H1 (cell line): Measurements from ENCODE around the gene LAX1. TPM values are rescaled to one million over a fixed set of nuclear protein-coding genes. Genes with fewer than 3 reads are reported as not detected.

Experiments
- CTCF ChIA-PET: fragments of 300-600 bp; sonication (Branson Sonifier 250); formaldehyde crosslinking; loops from one replicate; lab custom pipeline; 2021; ENCODE audit not compliant: partially characterized antibody; lab: Charles Lee
- POLR2A ChIA-PET: fragments of 300-600 bp; sonication (Branson Sonifier 250); formaldehyde crosslinking; loops from one replicate; lab custom pipeline; 2021; ENCODE audit warnings: inconsistent platforms; ENCODE audit not compliant: partially characterized antibody; lab: Charles Lee
- DNase-seq, 2 experiments: peaks; one replicate each; pipeline versions ENCODE4 v3.0.0 to v3.0.0-alpha.2; 2010 to 2022; ENCODE audit warnings: low spot score in 2 of 2, low read depth in 1 of 2, mixed read lengths in 1 of 2
- FAIRE-seq: peaks from 2 replicates; lab custom pipeline; 2011; peaks lifted over from hg19 to GRCh38; lab: Jason Lieb, UNC
- H2AFZ ChIP-seq: 2 replicates; pipeline ENCODE4 v1.8.1; 2012; ENCODE audit warnings: low read length, inconsistent platforms
- H2AK5ac ChIP-seq: 2 replicates; pipeline ENCODE4 v1.6.1; 2013; ENCODE audit warnings: low read depth, low read length
- H2BK120ac ChIP-seq: replicated peaks from 2 replicates; pipeline ENCODE3; 2013; ENCODE audit warnings: low read depth, low read length, inconsistent platforms
- H2BK12ac ChIP-seq: 2 replicates; pipeline ENCODE4 v1.6.1; 2013; ENCODE audit warnings: low read depth, low read length
- H2BK15ac ChIP-seq: 2 replicates; pipeline ENCODE4 v1.6.1; 2013; ENCODE audit warnings: low read length
- H2BK20ac ChIP-seq: 2 replicates; pipeline ENCODE4 v1.6.1; 2013; ENCODE audit warnings: low read length
- H2BK5ac ChIP-seq: 2 replicates; pipeline ENCODE4 v1.6.1; 2013; ENCODE audit warnings: low read depth, low read length
- H3K14ac ChIP-seq: 2 replicates; pipeline ENCODE4 v1.6.1; 2013; ENCODE audit warnings: inconsistent platforms; ENCODE audit not compliant: insufficient read length
- H3K18ac ChIP-seq: 2 replicates; pipeline ENCODE4 v1.6.1; 2013; ENCODE audit warnings: low read length; ENCODE audit errors: extremely low read depth
- H3K23ac ChIP-seq: 2 replicates; pipeline ENCODE4 v1.6.1; 2013; ENCODE audit warnings: inconsistent platforms; ENCODE audit not compliant: insufficient read length
- H3K23me2 ChIP-seq: 2 replicates; pipeline ENCODE4 v1.6.1; 2013; ENCODE audit warnings: low read depth, low read length
- H3K27ac ChIP-seq: 2 replicates; pipeline ENCODE4 v1.6.1; 2011; ENCODE audit warnings: low read depth, low read length, inconsistent platforms
- H3K27me3 ChIP-seq, 4 experiments: replicated peaks in 1 of 4; 1 replicate in 1 of 4; 2 replicates in 3 of 4; pipeline versions ENCODE4 v1.6.1 to v1.8.1; 2011 to 2013; ENCODE audit warnings: low read length in 3 of 4, mild to moderate bottlenecking in 3 of 4, inconsistent platforms in 2 of 4, mixed read lengths in 2 of 4, moderate library complexity in 1 of 4; ENCODE audit not compliant: control insufficient read depth in 3 of 4, insufficient read depth in 3 of 4; ENCODE audit errors: extremely low read depth in 1 of 4
- H3K36me3 ChIP-seq, 4 experiments: 2 replicates each; pipeline versions ENCODE4 v1.6.1 to v1.8.1; 2011 to 2013; ENCODE audit warnings: mild to moderate bottlenecking in 4 of 4, low read length in 3 of 4, moderate library complexity in 2 of 4, control low read depth in 1 of 4, inconsistent platforms in 1 of 4; ENCODE audit not compliant: insufficient read depth in 4 of 4, control insufficient read depth in 2 of 4
- H3K4ac ChIP-seq: replicated peaks from 2 replicates; pipeline ENCODE3; 2013; ENCODE audit warnings: low read length, low read depth, mixed read lengths, inconsistent platforms; ENCODE audit not compliant: insufficient read length
- H3K4me1 ChIP-seq, 4 experiments: replicated peaks in 1 of 4; 1 replicate in 1 of 4; 2 replicates in 3 of 4; pipeline versions ENCODE4 v1.6.1 to v1.8.1; 2011 to 2013; ENCODE audit warnings: low read length in 3 of 4, inconsistent platforms in 2 of 4, mixed read lengths in 1 of 4; ENCODE audit not compliant: insufficient read depth in 4 of 4, control insufficient read depth in 3 of 4
- H3K4me2 ChIP-seq, 2 experiments: 2 replicates each; pipeline versions ENCODE4 v1.6.1 to v1.8.1; 2011 to 2013; ENCODE audit warnings: low read depth in 2 of 2, low read length in 2 of 2, control low read depth in 1 of 2, inconsistent platforms in 1 of 2, mild to moderate bottlenecking in 1 of 2; ENCODE audit not compliant: insufficient read depth in 1 of 2
- H3K4me3 ChIP-seq, 4 experiments: fragments of 200-600, 300-600 bp in 1 of 4; sonication (generic), shearing (Covaris generic), sonication (Bioruptor Twin) in 1 of 4; 2 replicates each; pipeline versions ENCODE4 v1.5.1 to v1.8.1; 2011 to 2016; ENCODE audit warnings: low read length in 4 of 4, low read depth in 3 of 4, control low read depth in 2 of 4, inconsistent platforms in 2 of 4, mild to moderate bottlenecking in 2 of 4, mixed read lengths in 1 of 4, moderate library complexity in 1 of 4; ENCODE audit not compliant: insufficient read depth in 2 of 4; ENCODE audit errors: extremely low read depth in 1 of 4
- H3K56ac ChIP-seq: replicated peaks from 2 replicates; pipeline ENCODE3; 2013; ENCODE audit warnings: low read depth, mild to moderate bottlenecking, mixed read lengths, low read length, inconsistent platforms; ENCODE audit not compliant: insufficient read length
- H3K79me1 ChIP-seq: 2 replicates; pipeline ENCODE4 v1.6.1; 2013; ENCODE audit warnings: low read depth, low read length, control low read depth
- H3K79me2 ChIP-seq, 2 experiments: 2 replicates each; pipeline versions ENCODE4 v1.6.1 to v1.8.1; 2012 to 2013; ENCODE audit warnings: low read length in 2 of 2, mild to moderate bottlenecking in 2 of 2, inconsistent platforms in 1 of 2; ENCODE audit not compliant: insufficient read depth in 2 of 2, control insufficient read depth in 1 of 2
- H3K9ac ChIP-seq, 4 experiments: replicated peaks in 1 of 4; 1 replicate in 1 of 4; 2 replicates in 3 of 4; pipeline versions ENCODE4 v1.6.1 to v1.8.1; 2011 to 2013; ENCODE audit warnings: low read depth in 3 of 4, low read length in 3 of 4, control low read depth in 2 of 4, mild to moderate bottlenecking in 2 of 4, moderate library complexity in 2 of 4, inconsistent platforms in 1 of 4; ENCODE audit errors: extremely low read depth in 1 of 4
- H3K9me3 ChIP-seq, 2 experiments: 2 replicates each; pipeline versions ENCODE4 v1.6.1 to v1.8.1; 2012 to 2013; ENCODE audit warnings: mild to moderate bottlenecking in 2 of 2, moderate library complexity in 2 of 2, control low read depth in 1 of 2, inconsistent platforms in 1 of 2, low read depth in 1 of 2, low read length in 1 of 2, mixed read lengths in 1 of 2; ENCODE audit not compliant: insufficient read depth in 2 of 2
- H4K20me1 ChIP-seq, 2 experiments: replicated peaks in 1 of 2; 2 replicates each; pipeline versions ENCODE3 to v1.8.1; 2011 to 2013; ENCODE audit warnings: inconsistent platforms in 2 of 2, low read length in 2 of 2, mild to moderate bottlenecking in 1 of 2; ENCODE audit not compliant: insufficient read depth in 2 of 2, control insufficient read depth in 1 of 2
- H4K5ac ChIP-seq: 2 replicates; pipeline ENCODE4 v1.6.1; 2013; ENCODE audit warnings: low read length, low read depth, mixed read lengths, inconsistent platforms; ENCODE audit not compliant: insufficient read length
- H4K8ac ChIP-seq: 2 replicates; pipeline ENCODE4 v1.8.0; 2013; ENCODE audit warnings: mild to moderate bottlenecking, moderate library complexity, low read length, inconsistent platforms; ENCODE audit not compliant: insufficient read depth; ENCODE audit errors: extremely low read depth
- H4K91ac ChIP-seq: replicated peaks from 2 replicates; pipeline ENCODE3; 2013; ENCODE audit warnings: low read length, mixed read lengths, inconsistent platforms; ENCODE audit not compliant: insufficient read length
- ATF3 ChIP-seq: IDR thresholded peaks from 2 replicates; pipeline ENCODE4 v1.6.1; 2011; ENCODE audit warnings: low read depth, mild to moderate bottlenecking, low read length; ENCODE audit not compliant: insufficient read depth
- CTCF ChIP-seq, 3 experiments: IDR thresholded peaks; 1 replicate in 2 of 3; 2 replicates in 1 of 3; pipeline versions ENCODE4 v1.5.1 to v1.6.1; 2011; ENCODE audit warnings: low read length in 3 of 3, mild to moderate bottlenecking in 3 of 3, inconsistent platforms in 2 of 3, low read depth in 1 of 3, moderate library complexity in 1 of 3; ENCODE audit not compliant: insufficient read depth in 1 of 3; ENCODE audit errors: control extremely low read depth in 1 of 3
- RAD21 ChIP-seq, 2 experiments: IDR thresholded peaks in 1 of 2; conservative IDR thresholded peaks in 1 of 2; 2 replicates each; pipeline ENCODE4 v1.6.1; 2011; ENCODE audit warnings: low read depth in 2 of 2, low read length in 2 of 2, improper control_type of control experiment in 1 of 2, inconsistent platforms in 1 of 2, mild to moderate bottlenecking in 1 of 2, moderate library complexity in 1 of 2
- SIN3A ChIP-seq, 2 experiments: IDR thresholded peaks in 1 of 2; conservative IDR thresholded peaks in 1 of 2; 2 replicates each; pipeline ENCODE4 v1.6.1; 2011 to 2012; ENCODE audit warnings: low read length in 2 of 2, improper control_type of control experiment in 1 of 2, low read depth in 1 of 2, mild to moderate bottlenecking in 1 of 2
- TAF1 ChIP-seq: IDR thresholded peaks from 2 replicates; pipeline ENCODE4 v1.6.1; 2011; ENCODE audit warnings: mild to moderate bottlenecking, low read depth, low read length
- WGBS, 2 experiments: shearing (Covaris generic) in 1 of 2; methylation state at CpG; one replicate each; pipeline versions ENCODE4 v1.1.6 to v1.1.7; 2013 to 2015; ENCODE audit warnings: low lambda C conversion rate in 2 of 2, mixed read lengths in 2 of 2, inconsistent platforms in 1 of 2, low coverage in 1 of 2, missing lambda C conversion rate in 1 of 2; ENCODE audit not compliant: insufficient replicate concordance in 2 of 2, insufficient coverage in 1 of 2, insufficient read length in 1 of 2; ENCODE audit errors: extremely low coverage in 1 of 2, missing lambda C conversion rate in 1 of 2; 5-methylcytosine and 5-hydroxymethylcytosine counted together
- long read RNA-seq, 2 experiments: library from RNA in 1 of 2; library from capped mRNA in 1 of 2; stranded (forward); transcript quantifications; one replicate each; pipeline ENCODE4 v2.0.0, GENCODE V29; 2021; ENCODE audit warnings: inconsistent platforms in 1 of 2
- polyA minus RNA-seq, 3 experiments: library from RNA; depleted of rRNA, polyadenylated mRNA; stranded (reverse); fragments of >200 nt; gene quantifications; 1 replicate in 2 of 3; 2 replicates in 1 of 3; pipeline ENCODE4 v1.2.3, GENCODE V29; 2011
- polyA plus RNA-seq, 7 experiments: library from polyadenylated mRNA; depleted of rRNA in 3 of 7; stranded (reverse) in 5 of 7; unstranded in 2 of 7; fragments of >200 nt in 5 of 7; fragments of 200-250 nt in 2 of 7; gene quantifications; 1 replicate in 5 of 7; 2 replicates in 1 of 7; 4 replicates in 1 of 7; pipeline versions ENCODE4 v1.2.1 to v1.2.3, GENCODE V29; 2011 to 2013; ENCODE audit warnings: missing spikeins in 2 of 7, mixed read lengths in 2 of 7
- total RNA-seq: library from RNA; stranded (reverse); fragmentation: NEBNext Ultra II Directional; extraction: Animal tissue kit (Norgen Biotek cat#: 25700); gene quantifications from 2 replicates; pipeline ENCODE4 v1.2.1, GENCODE V29; 2021

LAX1 gene
- total RNA-seq (0.11 and 0.23 TPM in 2 replicates), polyA plus RNA-seq (2011; rRNA removed) (not detected in 2 replicates), polyA minus RNA-seq (2011; rRNA and poly(A)+ RNA removed) (not detected in 2 replicates)
- polyA plus RNA-seq (2011; cell fraction: cytosol; rRNA removed), result not detected
- not detected for polyA plus RNA-seq (2011; cell fraction: nucleus; rRNA removed)
- not detected in 4 replicates for polyA plus RNA-seq (2012, experiment 1 of 2)
- polyA plus RNA-seq (2012, experiment 2 of 2), result not detected
- not detected for polyA plus RNA-seq (2013, experiment 1 of 2)
- 0.02 TPM for polyA plus RNA-seq (2013, experiment 2 of 2)
- not detected for polyA minus RNA-seq (2011; cell fraction: cytosol; rRNA and poly(A)+ RNA removed)
- not detected for polyA minus RNA-seq (2011; cell fraction: nucleus; rRNA and poly(A)+ RNA removed)
- long read RNA-seq, experiment 1, result 0 reads
- long read RNA-seq, experiment 2, result 0 reads

GRCh38 chr1:203765029-203765837 lies at the start of gene LAX1:
LAX1 (plus strand) TSS chr1:203765183; CDS start chr1:203765566, 383 bp downstream.
- FAIRE-seq, result no peak
- H3K79me2 ChIP-seq, result no peaks in the 10 kb centered on the region
- WGBS, 2 experiments, result 89% methylated on average over 16 of the region's 16 CpGs; no CpG with 5 or more reads in 1 of the 2 experiments

More at GRCh38 chr1:203765029-203765837, at the start of gene LAX1:
- DNase-seq, result no peak
- H3K4me3 ChIP-seq, result no peak within 1 kb of the TSS
- no peak within 1 kb of the TSS for H4K5ac ChIP-seq
- no peak within 1 kb of the TSS for H4K91ac ChIP-seq
- H3K23ac ChIP-seq, result no peak within 1 kb of the TSS
- no peaks in the 10 kb centered on the region for H3K4me1 ChIP-seq
- H3K27me3 ChIP-seq, result no peaks in the 10 kb centered on the region; a peak in 1 of 7 replicates
- H3K9me3 ChIP-seq, result no peaks in the 10 kb centered on the region
- no peak within 1 kb of the TSS for H2BK12ac ChIP-seq
- H3K4ac ChIP-seq, result no peak within 1 kb of the TSS
- no peaks in the 10 kb centered on the region for H3K79me1 ChIP-seq
- H4K20me1 ChIP-seq, result no peaks in the 10 kb centered on the region
- H3K27ac ChIP-seq, result no peak within 1 kb of the TSS
- H3K9ac ChIP-seq, result no peak within 1 kb of the TSS
- H2AK5ac ChIP-seq, result no peak within 1 kb of the TSS
- H3K36me3 ChIP-seq, result no peaks in the 10 kb centered on the region
- H4K8ac ChIP-seq, result no peak within 1 kb of the TSS; the same call in 1 of the 2 replicates
- H3K4me2 ChIP-seq, result no peak within 1 kb of the TSS
- no peak within 1 kb of the TSS for H2BK15ac ChIP-seq
- H2BK5ac ChIP-seq, result no peak within 1 kb of the TSS
- TF ChIP-seq CTCF (IDR thresholded peaks at IDR 0.05; ENCODE audit: control extremely low read depth in 1 of 3, insufficient read depth in 1 of 3, low read depth in 1 of 3, low read length in 3 of 3) (no peak), TAF1 (no peak), RAD21 (IDR thresholded peaks at IDR 0.05 in 1 of 2, conservative IDR thresholded peaks at IDR 0.05 in 1 of 2; ENCODE audit: low read depth in 2 of 2, low read length in 2 of 2) (no peak), SIN3A (conservative IDR thresholded peaks at IDR 0.05 in 1 of 2, IDR thresholded peaks at IDR 0.05 in 1 of 2; ENCODE audit: low read depth in 1 of 2, low read length in 2 of 2) (no peak), ATF3 (no peak)
- H2BK120ac ChIP-seq, result no peak within 1 kb of the TSS
- no peaks in the 10 kb centered on the region for H3K23me2 ChIP-seq
- H3K18ac ChIP-seq, result no peak within 1 kb of the TSS
- CTCF ChIA-PET, result interaction anchor here (1.1 kb wide), 1 partner anchor 63 kb away, joined by 4 read pairs; no protein-coding TSS in a partner anchor
- no peak within 1 kb of the TSS for H3K56ac ChIP-seq
- POLR2A ChIA-PET, result interaction anchor here (1.0 kb wide), 1 partner anchor 16 kb away, joined by 3 read pairs; no protein-coding TSS in a partner anchor
- no peak within 1 kb of the TSS for H2BK20ac ChIP-seq
- H2AFZ ChIP-seq, result peak within 1 kb of the TSS; percentile 34; the same call in 1 of the 2 replicates
- H3K14ac ChIP-seq, result no peak within 1 kb of the TSS
